SK-N-SH (cell line): Measurements from ENCODE around the gene CHD2. TPM values are rescaled to one million over a fixed set of nuclear protein-coding genes. Genes with fewer than 3 reads are reported as not detected.
"Not testable (repeated sequence)": the region's sequence is repeated elsewhere in the genome, so short reads cannot be mapped to it uniquely, and the experiment has no call there.

ENCODE experiments used
- CTCF ChIA-PET: fragments of 300-600, 350-600 bp; formaldehyde crosslinking; extraction: SDS; loops from one replicate; lab custom pipeline; 2021; lab: Yijun Ruan, JAX
- POLR2A ChIA-PET: fragments of 350-600 bp; sonication (Branson Sonifier 250); formaldehyde crosslinking; extraction: SDS; loops from one replicate; lab custom pipeline; 2020; ENCODE audit warnings: antibody characterized with exemption, inconsistent platforms; lab: Yijun Ruan, JAX
- DNase-seq: peaks from one replicate; pipeline ENCODE4 v3.0.0; 2012
- H2AFZ ChIP-seq: fragments of 200-600 bp; sonication (generic); 2 replicates; pipeline ENCODE4 v1.8.1; 2016; ENCODE audit warnings: antibody characterized with exemption, mild to moderate bottlenecking, low read depth
- H3F3A ChIP-seq: fragments of 200-600 bp; sonication (generic); replicated peaks from 2 replicates; pipeline ENCODE3; 2016; ENCODE audit warnings: antibody characterized with exemption, mild to moderate bottlenecking; ENCODE audit not compliant: insufficient read depth
- H3K27ac ChIP-seq, 2 experiments: fragments of 200-500 bp in 1 of 2; fragments of 200-600 bp in 1 of 2; sonication (Bioruptor generic) in 1 of 2; sonication (generic), shearing (Covaris generic) in 1 of 2; 2 replicates each; pipeline versions ENCODE4 v1.5.1 to v1.6.1; 2014 to 2016; ENCODE audit warnings: low read depth in 2 of 2, inconsistent platforms in 1 of 2, low read length in 1 of 2, mild to moderate bottlenecking in 1 of 2, mixed read lengths in 1 of 2
- H3K27me3 ChIP-seq: fragments of 200-600 bp; sonication (generic), shearing (Covaris generic); 2 replicates; pipeline ENCODE4 v1.6.1; 2016; ENCODE audit warnings: mixed run types; ENCODE audit not compliant: insufficient read depth
- H3K36me3 ChIP-seq, 2 experiments: fragments of 200-500 bp in 1 of 2; fragments of 200-600 bp in 1 of 2; sonication (Bioruptor generic) in 1 of 2; sonication (generic) in 1 of 2; replicated peaks in 1 of 2; 2 replicates each; pipeline versions ENCODE3 to v1.5.1; 2014 to 2016; ENCODE audit warnings: low read length in 1 of 2, mild to moderate bottlenecking in 1 of 2; ENCODE audit not compliant: insufficient read depth in 2 of 2, control insufficient read depth in 1 of 2
- H3K4me1 ChIP-seq, 2 experiments: fragments of 200-500 bp in 1 of 2; fragments of 200-600 bp in 1 of 2; sonication (Bioruptor generic) in 1 of 2; sonication (generic), shearing (Covaris generic) in 1 of 2; 2 replicates each; pipeline versions ENCODE4 v1.5.1 to v1.6.1; 2014 to 2016; ENCODE audit warnings: low read depth in 1 of 2, low read length in 1 of 2, mixed run types in 1 of 2; ENCODE audit not compliant: insufficient read depth in 2 of 2, control insufficient read depth in 1 of 2
- H3K4me2 ChIP-seq: fragments of 200-600 bp; sonication (generic), shearing (Covaris generic); 2 replicates; pipeline ENCODE4 v1.6.1; 2017; ENCODE audit warnings: mixed run types
- H3K4me3 ChIP-seq, 2 experiments: fragments of 200-500 bp in 1 of 2; fragments of 200-600 bp in 1 of 2; sonication (Bioruptor generic) in 1 of 2; sonication (generic), shearing (Covaris generic) in 1 of 2; 2 replicates each; pipeline versions ENCODE4 v1.5.1 to v1.8.1; 2014 to 2016; ENCODE audit warnings: low read depth in 2 of 2, inconsistent platforms in 1 of 2, low read length in 1 of 2, mild to moderate bottlenecking in 1 of 2, mixed read lengths in 1 of 2, moderate library complexity in 1 of 2
- H3K79me2 ChIP-seq: fragments of 200-600 bp; sonication (generic); 2 replicates; pipeline ENCODE4 v1.8.1; 2017; ENCODE audit warnings: mild to moderate bottlenecking; ENCODE audit not compliant: insufficient read depth
- H3K9ac ChIP-seq: fragments of 200-600 bp; sonication (generic); 2 replicates; pipeline ENCODE4 v1.6.1; 2017; ENCODE audit warnings: mixed run types
- H3K9me2 ChIP-seq: fragments of 200-600 bp; sonication (generic); 2 replicates; pipeline ENCODE4 v1.6.1; 2017; ENCODE audit warnings: mixed run types
- H3K9me3 ChIP-seq: fragments of 200-600 bp; sonication (generic); 2 replicates; pipeline ENCODE4 v1.6.1; 2017; ENCODE audit warnings: mixed run types, mild to moderate bottlenecking, moderate library complexity
- H4K20me1 ChIP-seq: fragments of 200-600 bp; sonication (generic); 2 replicates; pipeline ENCODE4 v1.6.1; 2017; ENCODE audit warnings: mild to moderate bottlenecking, mixed run types; ENCODE audit not compliant: insufficient read depth
- ELF1 ChIP-seq: IDR thresholded peaks from 2 replicates; pipeline ENCODE4 v1.4.0; 2012
- WGBS: methylation state at CpG from one replicate; pipeline ENCODE4 v1.1.6; 2017; ENCODE audit warnings: low lambda C conversion rate; 5-methylcytosine and 5-hydroxymethylcytosine counted together
- polyA plus RNA-seq, 3 experiments: library from polyadenylated mRNA; depleted of rRNA; stranded (reverse); fragments of >200 nt; gene quantifications; 2 replicates each; pipeline ENCODE4 v1.2.3, GENCODE V29; 2012

CHD2 gene
- polyA plus RNA-seq, 1 of the 3 experiments (the other 2 are of a cell fraction): 25.3 TPM

DNA sequence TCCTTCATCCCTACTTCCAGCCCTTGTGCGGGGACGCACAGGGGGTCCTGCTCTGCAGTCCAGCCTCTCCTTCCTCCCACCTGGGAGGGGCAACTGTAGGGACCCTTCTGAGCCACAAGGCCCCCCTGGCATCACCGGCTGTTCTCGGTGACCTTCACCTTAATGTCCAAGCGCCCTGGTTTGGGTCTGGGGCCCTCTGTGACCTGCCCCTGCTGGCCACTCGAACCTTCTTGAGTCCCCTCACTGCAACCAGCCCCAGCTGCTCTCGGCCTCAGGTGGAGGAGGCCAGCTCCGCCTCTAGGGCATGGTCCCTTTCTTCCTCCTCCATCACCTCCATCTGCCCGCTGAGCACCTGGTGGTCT lies 131.0 kb downstream of the CHD2 start:
- Histone ChIP-seq H3K27ac (no peak overlapping the region), H3K9me3 (no peaks in the 10 kb centered on the region), H3K9me2 (no peaks in the 10 kb centered on the region), H3K79me2 (no peaks in the 10 kb centered on the region), H3K9ac (no peak overlapping the region), H3K36me3 (peaks cover 4 to 26% of the 10 kb centered on the region in 2 experiments), H4K20me1 (peaks cover 25% of the 10 kb centered on the region), H3K4me3 (no peak overlapping the region), H3K4me2 (no peak overlapping the region), H3F3A (peaks cover 22% of the 10 kb centered on the region), H3K27me3 (no peaks in the 10 kb centered on the region), H2AFZ (no peak overlapping the region), H3K4me1 (peaks cover 19 to 20% of the 10 kb centered on the region in 2 experiments; a peak in 3 of 4 replicates)
- WGBS: 49% methylated on average over 5 of the region's 9 CpGs
- no peak for TF ChIP-seq ELF1
- no peak for DNase-seq
- CTCF ChIA-PET: interaction anchor here (0.7 to 10.7 kb wide), 16 partner anchors 9 to 1095 kb away, joined by 3 to 191 read pairs (median 4); no protein-coding TSS in a partner anchor
- POLR2A ChIA-PET: no interaction called here

- H3K9ac ChIP-seq, H3K9me2 ChIP-seq, H3K27ac ChIP-seq, H2AFZ ChIP-seq, H3K79me2 ChIP-seq, POLR2A ChIA-PET, H3K4me2 ChIP-seq, H3K27me3 ChIP-seq, H3K4me3 ChIP-seq, H3K9me3 ChIP-seq, DNase-seq: not testable (repeated sequence)
- Histone ChIP-seq H3F3A (peaks cover 17% of the 10 kb centered on the region), H3K36me3 (peaks cover 4 to 19% of the 10 kb centered on the region in 2 experiments), H4K20me1 (peaks cover 19% of the 10 kb centered on the region), H3K4me1 (peaks cover 19 to 20% of the 10 kb centered on the region in 2 experiments; a peak in 3 of 4 replicates)
- WGBS: 81% methylated on average over 20 of the region's 44 CpGs
- CTCF ChIA-PET: interaction anchor here (0.6 to 10.7 kb wide), 11 partner anchors 9 to 1094 kb away, joined by 3 to 191 read pairs (median 5); no protein-coding TSS in a partner anchor
Observed at GRCh38 chr15:93031557-93032384, 131.6 kb downstream of the CHD2 start.

DNA sequence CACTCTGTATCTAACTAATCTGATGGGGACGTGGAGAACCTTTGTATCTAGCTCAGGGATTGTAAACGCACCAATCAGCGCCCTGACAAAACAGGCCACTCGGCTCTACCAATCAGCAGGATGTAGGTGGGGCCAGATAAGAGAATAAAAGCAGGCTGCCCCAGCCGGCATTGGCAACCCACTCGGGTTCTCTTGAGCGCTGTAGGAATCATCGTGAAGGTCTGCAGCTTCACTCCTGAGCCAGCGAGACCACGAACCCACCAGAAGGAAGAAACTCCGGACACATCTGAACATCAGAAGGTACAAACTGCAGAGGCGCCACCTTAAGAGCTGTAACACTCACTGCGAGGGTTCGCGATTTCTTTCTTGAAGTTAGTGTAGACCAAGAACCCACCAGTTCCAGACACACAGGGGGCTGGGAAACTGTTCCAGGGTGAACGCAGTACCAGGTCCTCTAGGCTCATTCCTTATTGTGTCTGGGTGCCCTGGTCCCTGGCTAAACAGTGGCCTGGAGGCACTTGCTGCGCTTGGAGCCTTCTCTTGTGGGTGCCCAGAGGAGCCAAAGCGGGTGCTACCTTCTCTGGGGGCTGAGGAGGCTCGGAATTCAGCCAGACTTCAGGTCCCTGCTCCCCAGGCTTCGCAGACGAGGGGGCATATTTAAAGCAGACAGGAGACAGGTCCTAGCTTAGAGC lies 132.5 kb downstream of the CHD2 start:
- WGBS: 88% methylated on average over 21 of the region's 21 CpGs
- H3K9ac ChIP-seq, POLR2A ChIA-PET: not testable (repeated sequence)

More for the DNA sequence above, 132.5 kb downstream of the CHD2 start:
- H3K27me3 ChIP-seq, H3K9me3 ChIP-seq, H3K4me3 ChIP-seq, H4K20me1 ChIP-seq, H2AFZ ChIP-seq, H3K4me2 ChIP-seq, H3K9me2 ChIP-seq, H3K79me2 ChIP-seq, H3K27ac ChIP-seq: not testable (repeated sequence)
- Histone ChIP-seq H3F3A (peaks cover 10% of the 10 kb centered on the region), H3K4me1 (peaks cover 19 to 25% of the 10 kb centered on the region in 2 experiments; a peak in 3 of 4 replicates), H3K36me3 (peaks cover 4 to 10% of the 10 kb centered on the region in 2 experiments)
- CTCF ChIA-PET: interaction anchor here (0.6 to 10.7 kb wide), 4 partner anchors 49 to 1087 kb away, joined by 3 to 191 read pairs (median 9); no protein-coding TSS in a partner anchor
- peak; percentile 12 for DNase-seq
